ENCODE measurements around the gene PARN. TPM values are rescaled to one million over a fixed set of nuclear protein-coding genes. Genes with fewer than 3 reads are reported as not detected.
"Not testable (repeated sequence)": the region's sequence is repeated elsewhere in the genome, so short reads cannot be mapped to it uniquely, and the experiment has no call there.

The PARN gene
- total RNA-seq, 2 experiments from 2014 or later, result 41.4 to 43.0 TPM

DNA sequence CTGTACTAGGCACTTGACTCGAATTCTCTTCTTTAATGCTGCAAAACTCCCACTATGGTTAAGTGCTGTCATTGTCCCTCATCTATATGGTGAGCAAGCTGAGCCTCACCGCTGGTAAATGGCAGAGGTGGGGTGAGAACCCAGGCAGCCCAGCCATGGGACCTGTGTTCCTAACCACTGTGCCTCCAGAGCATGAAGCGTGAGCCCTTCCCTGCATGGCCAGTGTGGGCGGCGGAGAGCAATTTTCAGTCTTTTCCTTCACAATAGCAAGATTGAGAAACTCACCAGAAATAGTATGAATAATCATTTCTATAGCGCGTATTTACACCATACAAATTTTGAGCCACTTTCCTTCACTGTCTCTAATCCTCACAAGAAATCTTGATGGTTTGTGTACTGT, 11.9 kb upstream of the PARN start:
- DNase-seq, result no peak
- Mint-ChIP-seq H3K27me3 (no peaks in the 10 kb centered on the region), H3K4me1 (peaks cover 24% of the 10 kb centered on the region), H3K9me3 (no peaks in the 10 kb centered on the region), H3K4me3 (no peak overlapping the region), H3K27ac (no peak overlapping the region), H3K36me3 (ENCODE audit: low read depth) (peaks cover 40% of the 10 kb centered on the region)
- ChIA-PET CTCF (no interaction called here), POLR2A (interaction anchor here (0.8 to 1.5 kb wide), 2 partner anchors 8 to 10 kb away, joined by 3 to 5 read pairs; no protein-coding TSS in a partner anchor)

DNA sequence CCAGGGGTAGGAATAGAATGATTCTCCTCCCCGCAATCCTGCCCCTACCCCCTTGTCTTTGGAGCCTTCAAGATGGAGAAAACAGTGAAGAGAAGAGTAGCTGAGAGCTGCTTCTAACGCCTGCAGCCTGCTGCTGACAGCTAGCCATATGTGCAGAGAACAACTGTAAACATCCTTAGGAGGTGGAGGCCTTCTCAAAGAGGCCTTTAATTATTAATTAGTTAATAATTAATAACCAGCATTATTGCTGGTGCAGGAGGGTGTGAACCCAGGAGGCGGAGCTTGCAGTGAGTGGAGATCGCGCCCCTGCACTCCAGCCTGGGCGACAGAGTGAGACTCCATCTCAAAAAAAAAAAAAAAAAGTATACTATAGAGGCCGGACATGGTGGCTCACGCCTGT, 11.1 kb upstream of the PARN start:
- ChIA-PET CTCF (no interaction called here), POLR2A (interaction anchor here (0.8 kb wide), 1 partner anchor 9 kb away, joined by 3 read pairs; no protein-coding TSS in a partner anchor)
- peaks cover 30% of the 10 kb centered on the region for H3K4me1 Mint-ChIP-seq
- no peak overlapping the region for H3K4me3 Mint-ChIP-seq
- no peaks in the 10 kb centered on the region for H3K9me3 Mint-ChIP-seq
- H3K27me3 Mint-ChIP-seq, result no peaks in the 10 kb centered on the region
- H3K27ac Mint-ChIP-seq, result no peak overlapping the region
- H3K36me3 Mint-ChIP-seq (ENCODE audit: low read depth), result peaks cover 43% of the 10 kb centered on the region
- DNase-seq, result no peak

DNA sequence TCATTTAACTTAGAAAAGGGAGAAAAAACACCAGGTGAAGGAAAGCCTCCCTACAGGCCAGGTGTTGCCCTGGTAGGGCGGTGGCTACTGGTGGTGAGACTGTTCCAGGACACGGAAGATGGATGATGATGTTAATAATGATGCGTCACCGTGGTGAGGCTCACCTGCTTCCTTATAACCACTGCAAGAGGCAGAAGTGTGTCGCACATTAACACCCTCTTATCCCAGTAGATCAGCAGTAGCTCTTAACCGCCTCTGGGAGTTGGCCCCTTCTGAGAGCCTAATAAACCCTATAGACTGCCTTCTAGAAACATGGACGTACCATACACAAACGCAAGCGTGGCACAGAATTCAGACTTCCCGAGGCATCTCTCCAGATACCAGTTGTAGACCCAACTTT, 10.5 kb upstream of the PARN start:
- no peak for DNase-seq
- CTCF ChIA-PET, result no interaction called here
- Mint-ChIP-seq H3K36me3 (ENCODE audit: low read depth) (peaks cover 43% of the 10 kb centered on the region), H3K4me3 (no peak overlapping the region), H3K4me1 (peaks cover 34% of the 10 kb centered on the region), H3K27ac (no peak overlapping the region), H3K9me3 (no peaks in the 10 kb centered on the region), H3K27me3 (no peaks in the 10 kb centered on the region)
- POLR2A ChIA-PET, result no interaction called here

DNA sequence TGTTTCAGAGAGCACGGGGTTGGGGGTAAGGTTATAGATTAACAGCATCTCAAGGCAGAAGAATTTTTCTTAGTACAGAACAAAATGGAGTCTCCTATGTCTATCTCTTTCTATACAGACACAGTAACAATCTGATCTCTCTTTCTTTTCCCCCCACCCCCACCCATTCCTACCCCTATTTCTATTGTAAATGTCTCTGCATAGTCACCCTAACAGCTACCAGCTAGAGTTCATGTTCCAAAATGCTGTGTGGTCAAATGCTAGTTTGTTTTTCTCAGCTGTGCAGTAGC, 6.8 kb upstream of the PARN start:
- H3K9me3 Mint-ChIP-seq, H3K4me3 Mint-ChIP-seq, H3K27ac Mint-ChIP-seq, POLR2A ChIA-PET, H3K27me3 Mint-ChIP-seq, CTCF ChIA-PET, DNase-seq: not testable (repeated sequence)
- Mint-ChIP-seq H3K4me1 (peaks cover 58% of the 10 kb centered on the region), H3K36me3 (ENCODE audit: low read depth) (peaks cover 42% of the 10 kb centered on the region)

DNA sequence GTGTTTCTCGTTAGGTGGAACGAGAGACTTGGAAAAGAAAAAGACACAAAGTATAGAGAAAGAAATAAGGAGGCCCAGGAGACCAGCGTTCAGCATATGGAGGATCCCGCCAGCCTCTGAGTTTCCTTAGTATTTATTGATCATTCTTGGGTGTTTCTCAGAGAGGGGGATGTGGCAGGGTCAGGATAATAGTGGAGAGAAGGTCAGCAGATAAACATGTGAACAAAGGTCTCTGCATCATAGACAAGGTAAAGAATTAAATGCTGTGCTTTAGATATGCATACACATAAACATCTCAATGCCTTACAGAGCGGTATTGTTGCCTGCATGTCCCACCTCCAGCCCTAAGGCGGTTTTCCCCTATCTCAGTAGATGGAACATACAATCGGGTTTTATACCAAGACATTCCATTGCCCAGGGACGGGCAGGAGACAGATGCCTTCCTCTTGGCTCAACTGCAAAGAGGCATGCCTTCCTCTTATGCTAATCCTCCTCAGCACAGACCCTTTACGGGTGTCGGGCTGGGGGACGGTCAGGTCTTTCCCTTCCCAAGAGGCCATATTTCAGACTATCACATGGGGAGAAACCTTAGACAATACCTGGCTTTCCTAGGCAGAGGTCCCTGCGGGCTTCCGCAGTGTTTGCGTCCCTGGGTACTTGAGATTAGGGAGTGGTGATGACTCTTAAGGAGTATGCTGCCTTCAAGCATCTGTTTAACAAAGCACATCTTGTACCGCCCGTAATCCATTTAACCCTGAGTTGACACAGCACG, 6.3 kb upstream of the PARN start:
- H3K9me3 Mint-ChIP-seq, CTCF ChIA-PET, H3K27me3 Mint-ChIP-seq, H3K4me3 Mint-ChIP-seq, H3K27ac Mint-ChIP-seq, DNase-seq, POLR2A ChIA-PET: not testable (repeated sequence)
- peaks cover 64% of the 10 kb centered on the region for H3K4me1 Mint-ChIP-seq
- H3K36me3 Mint-ChIP-seq (ENCODE audit: low read depth), result peaks cover 42% of the 10 kb centered on the region

DNA sequence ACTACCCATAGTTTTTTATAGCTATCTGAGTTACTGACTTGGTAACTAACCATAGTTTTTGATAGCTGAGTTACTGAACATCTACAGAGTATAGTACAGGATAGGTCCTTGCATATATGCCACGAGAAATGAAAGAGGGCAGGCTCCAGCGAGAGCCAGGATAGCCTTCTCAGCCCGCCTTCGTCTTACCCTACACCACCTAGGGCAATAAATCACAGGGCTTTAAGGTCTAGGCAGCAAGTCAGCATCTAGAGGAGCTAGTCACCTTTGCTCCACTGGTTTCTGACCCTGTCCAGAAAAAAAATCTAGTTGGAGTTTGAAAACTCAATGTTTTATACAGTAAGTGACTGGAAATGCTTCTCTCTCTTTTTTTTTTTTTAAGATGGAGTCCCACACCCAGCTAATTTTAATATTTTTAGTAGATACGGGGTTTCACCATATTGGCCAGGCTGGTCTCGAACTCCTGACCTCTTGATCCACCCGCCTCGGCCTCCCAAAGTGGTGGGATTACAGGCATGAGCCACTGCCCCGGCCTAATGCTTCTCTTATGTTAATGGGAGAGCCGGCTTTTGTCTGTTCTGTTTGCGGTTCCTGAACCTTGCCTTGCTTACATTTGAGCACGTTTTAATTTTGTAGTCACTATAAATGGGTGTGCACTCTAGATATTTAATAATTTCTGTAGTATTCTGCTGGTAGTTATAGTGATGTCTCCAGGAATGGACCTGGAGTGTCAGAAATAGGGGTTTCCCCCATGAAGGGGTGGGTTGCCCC, 5.5 kb upstream of the PARN start:
- peaks cover 62% of the 10 kb centered on the region for H3K4me1 Mint-ChIP-seq
- H3K4me3 Mint-ChIP-seq, result no peak overlapping the region
- H3K9me3 Mint-ChIP-seq, result no peaks in the 10 kb centered on the region
- POLR2A ChIA-PET, result interaction anchor here (0.6 kb wide), 1 partner anchor 616 kb away, joined by 3 read pairs; no protein-coding TSS in a partner anchor
- no peak overlapping the region for H3K27ac Mint-ChIP-seq
- H3K27me3 Mint-ChIP-seq, result no peaks in the 10 kb centered on the region
- peaks cover 36% of the 10 kb centered on the region for H3K36me3 Mint-ChIP-seq (ENCODE audit: low read depth)
- no peak for DNase-seq
- CTCF ChIA-PET, result no interaction called here

DNA sequence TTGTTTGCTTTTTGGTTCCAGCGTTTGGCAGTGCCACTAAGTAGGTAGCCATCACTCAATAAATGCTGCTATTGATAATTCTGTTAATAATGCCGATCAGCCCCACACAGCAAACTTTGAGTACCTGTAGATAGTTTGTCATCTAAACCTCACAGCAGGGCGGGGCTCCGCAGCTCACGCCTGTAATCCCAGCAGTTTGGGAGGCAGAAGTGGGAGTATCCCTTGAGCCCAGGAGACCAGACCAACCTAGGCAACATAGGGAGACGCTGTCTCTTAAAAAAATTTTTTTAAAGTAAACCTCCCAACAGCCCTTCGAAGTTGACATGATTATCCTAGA, 4.3 kb upstream of the PARN start:
- H3K27me3 Mint-ChIP-seq, result no peaks in the 10 kb centered on the region
- no peak for DNase-seq
- H3K36me3 Mint-ChIP-seq (ENCODE audit: low read depth), result peaks cover 30% of the 10 kb centered on the region
- ChIA-PET CTCF (no interaction called here), POLR2A (interaction anchor here (0.8 to 2.6 kb wide), 6 partner anchors 8 to 715 kb away, joined by 3 to 12 read pairs (median 4); partner anchors contain the start of gene ERCC4)
- peaks cover 56% of the 10 kb centered on the region for H3K4me1 Mint-ChIP-seq
- peak overlapping the region; percentile 100 for H3K27ac Mint-ChIP-seq
- H3K4me3 Mint-ChIP-seq, result peak overlapping the region; percentile 100
- no peaks in the 10 kb centered on the region for H3K9me3 Mint-ChIP-seq

DNA sequence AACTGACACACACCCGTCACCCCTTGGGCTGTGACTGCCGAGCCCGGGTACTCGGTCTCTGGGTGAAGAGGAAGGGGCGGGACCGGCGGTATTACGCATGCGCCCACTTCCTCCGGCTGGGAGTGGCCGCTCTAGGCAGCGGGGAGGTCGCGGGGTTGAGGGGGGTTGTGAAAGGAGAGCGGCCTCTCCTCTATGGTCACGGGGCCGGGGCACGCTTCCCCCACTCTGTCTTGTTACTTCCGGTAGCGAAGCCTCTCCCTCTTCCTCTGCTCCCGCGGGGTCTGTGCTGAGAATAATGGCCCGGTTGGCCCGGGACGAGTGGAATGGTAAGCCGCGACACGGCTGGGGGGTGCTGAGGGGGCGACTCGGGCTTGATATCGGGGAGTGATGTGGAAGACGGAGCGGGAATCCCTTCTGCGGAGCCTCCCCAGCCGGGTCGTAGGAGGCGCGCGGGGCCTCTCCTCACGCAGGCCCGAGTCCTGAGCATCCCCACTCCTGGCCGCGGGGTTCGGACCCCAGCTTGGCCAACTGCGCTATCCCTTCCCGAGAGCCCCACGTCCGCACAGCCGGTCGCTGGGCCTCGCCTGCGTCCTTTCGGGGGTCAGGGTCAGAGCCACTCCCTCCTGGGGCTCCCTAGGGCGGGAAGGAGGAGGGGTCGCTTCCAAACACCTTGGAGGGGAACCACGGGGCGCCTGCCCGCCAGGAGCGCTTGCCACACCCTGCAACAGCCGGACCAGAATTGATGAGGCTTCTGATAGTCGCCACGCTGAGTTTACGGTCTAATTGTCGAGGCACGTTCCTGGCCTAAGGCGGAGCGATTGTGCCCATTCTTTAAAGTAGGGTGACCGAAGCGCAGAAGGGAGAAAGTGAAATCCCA, 2.9 kb upstream of the PARN start, which contains the start of gene BFAR:
TSS of gene BFAR (plus strand) at position 259 of the 877 bp plus-strand sequence. CDS start 11,396 bp downstream, outside the sequence.
- Mint-ChIP-seq H3K27ac (peak within 1 kb of the TSS; percentile 100), H3K4me1 (peaks cover 67% of the 10 kb centered on the region), H3K27me3 (no peaks in the 10 kb centered on the region), H3K4me3 (peak within 1 kb of the TSS; percentile 100), H3K9me3 (no peaks in the 10 kb centered on the region), H3K36me3 (ENCODE audit: low read depth) (peaks cover 34% of the 10 kb centered on the region)
- ChIA-PET CTCF (no interaction called here), POLR2A (interaction anchor here (0.6 to 2.6 kb wide), 9 partner anchors 9 to 347 kb away, joined by 3 to 12 read pairs (median 5); no protein-coding TSS in a partner anchor)
- DNase-seq, result peak; percentile 99

DNA sequence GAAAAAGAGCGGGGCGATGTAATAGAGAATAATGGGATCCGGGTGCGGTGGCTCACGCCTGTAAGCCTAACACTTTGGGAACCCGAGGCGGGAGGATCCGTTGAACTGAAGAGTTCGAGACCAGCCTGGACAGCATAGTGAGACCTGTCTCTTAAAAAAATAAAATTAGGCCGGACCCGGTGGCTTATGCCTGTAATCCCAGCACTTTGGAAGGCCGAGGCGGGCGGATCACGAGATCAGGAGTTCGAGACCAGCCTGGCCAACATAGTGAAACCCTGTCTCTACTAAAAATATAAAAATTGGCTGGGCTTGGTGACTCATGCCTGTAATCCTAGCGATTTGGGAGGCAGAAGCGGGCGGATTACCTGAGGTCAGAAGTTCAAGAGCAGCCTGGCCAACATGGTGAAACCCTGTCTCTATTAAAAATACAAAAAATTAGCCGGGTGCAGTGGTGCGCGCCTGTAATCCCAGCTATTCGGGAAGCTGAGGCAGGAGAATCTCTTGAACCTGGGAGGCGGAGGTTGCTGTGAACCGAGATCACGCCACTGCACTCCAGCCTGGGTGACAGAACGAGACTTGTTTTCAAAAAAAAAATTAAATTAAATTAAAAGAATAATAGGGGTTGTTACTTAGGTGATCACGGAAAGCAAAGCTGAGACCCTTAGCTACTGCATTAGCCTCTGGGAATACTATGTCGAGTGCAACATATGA, 715 bp upstream of the PARN start:
- POLR2A ChIA-PET, result interaction anchor here (1.0 to 1.9 kb wide), 4 partner anchors 10 to 959 kb away, joined by 3 to 9 read pairs (median 4); partner anchors contain the start of gene RRN3
- CTCF ChIA-PET, result interaction anchor here (1.0 kb wide), 1 partner anchor 711 kb away, joined by 4 read pairs; the partner anchor contains the start of gene ERCC4
- Mint-ChIP-seq H3K4me3 (peak overlapping the region; percentile 100), H3K36me3 (ENCODE audit: low read depth) (peaks cover 41% of the 10 kb centered on the region), H3K4me1 (peaks cover 61% of the 10 kb centered on the region), H3K27ac (peak overlapping the region; percentile 100)
- not testable (repeated sequence) for H3K27me3 Mint-ChIP-seq, H3K9me3 Mint-ChIP-seq
- DNase-seq, result peak; percentile 16

DNA sequence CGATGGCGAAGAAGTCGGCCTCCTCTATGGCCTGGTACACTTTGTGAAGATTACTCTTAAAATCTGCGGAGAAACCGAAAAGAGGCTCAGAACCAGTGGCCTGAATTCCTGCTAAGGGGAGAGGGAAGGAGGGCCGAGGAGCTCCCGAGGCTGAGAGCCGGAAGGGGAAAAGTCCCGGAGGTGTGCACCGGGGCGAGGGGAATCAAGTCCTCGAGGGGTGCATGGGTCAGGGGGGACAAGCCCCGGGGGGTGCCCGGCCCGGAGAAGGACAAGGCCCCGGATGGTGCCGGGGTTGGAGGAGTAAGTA, 495 bp downstream of the PARN start:
- CTCF ChIA-PET, result no interaction called here
- Mint-ChIP-seq H3K27me3 (no peaks in the 10 kb centered on the region), H3K27ac (peak overlapping the region; percentile 98), H3K4me1 (peaks cover 52% of the 10 kb centered on the region), H3K36me3 (ENCODE audit: low read depth) (peaks cover 47% of the 10 kb centered on the region), H3K4me3 (peak overlapping the region; percentile 91), H3K9me3 (no peaks in the 10 kb centered on the region)
- POLR2A ChIA-PET, result interaction anchor here (0.8 to 1.9 kb wide), 5 partner anchors 9 to 344 kb away, joined by 3 to 9 read pairs (median 3); no protein-coding TSS in a partner anchor
- DNase-seq, result no peak

DNA sequence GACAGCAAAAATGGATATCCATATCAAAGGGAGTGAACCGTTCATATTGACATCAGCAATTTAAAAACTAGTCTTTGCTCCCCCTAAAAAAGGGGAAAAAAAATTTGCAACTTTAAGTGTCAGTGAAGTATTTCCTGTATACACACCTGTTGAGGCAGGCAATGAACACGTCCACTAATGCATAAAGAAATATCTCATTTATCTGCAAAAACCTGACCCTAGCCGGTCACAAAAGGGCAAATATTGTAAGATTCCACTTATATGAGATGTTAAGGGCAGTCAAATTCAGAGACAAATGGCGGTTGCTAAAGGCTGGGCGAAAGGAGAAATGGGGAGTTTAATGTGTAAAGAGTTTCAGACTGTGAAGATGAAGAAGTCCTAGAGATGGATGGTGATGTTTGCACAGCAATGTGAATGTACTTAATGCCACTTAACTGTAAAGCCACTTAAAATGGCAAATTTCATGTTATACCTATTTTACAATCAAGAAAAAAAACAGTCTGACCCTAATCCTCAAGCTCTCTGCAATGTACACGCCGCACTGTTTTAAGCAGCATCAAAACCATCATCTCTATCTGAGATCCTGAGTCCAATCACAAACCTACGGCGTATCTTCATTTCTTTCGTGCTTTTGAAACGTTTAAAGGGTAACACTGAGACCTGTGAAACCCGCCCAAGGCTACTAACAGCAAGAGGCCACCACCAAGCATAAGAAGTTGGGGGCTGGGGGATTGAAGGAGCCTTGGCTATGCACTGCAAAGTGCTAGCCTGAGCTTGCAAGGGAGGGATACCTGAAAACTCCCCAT, 1.1 kb downstream of the PARN start:
- peak overlapping the region; percentile 91 for H3K4me3 Mint-ChIP-seq
- no peaks in the 10 kb centered on the region for H3K9me3 Mint-ChIP-seq
- H3K27ac Mint-ChIP-seq, result peak overlapping the region; percentile 98
- DNase-seq, result no peak
- ChIA-PET POLR2A (interaction anchor here (0.8 to 1.9 kb wide), 5 partner anchors 8 to 343 kb away, joined by 3 to 9 read pairs (median 3); no protein-coding TSS in a partner anchor), CTCF (no interaction called here)
- H3K27me3 Mint-ChIP-seq, result no peaks in the 10 kb centered on the region
- peaks cover 47% of the 10 kb centered on the region for H3K36me3 Mint-ChIP-seq (ENCODE audit: low read depth)
- peaks cover 46% of the 10 kb centered on the region for H3K4me1 Mint-ChIP-seq

DNA sequence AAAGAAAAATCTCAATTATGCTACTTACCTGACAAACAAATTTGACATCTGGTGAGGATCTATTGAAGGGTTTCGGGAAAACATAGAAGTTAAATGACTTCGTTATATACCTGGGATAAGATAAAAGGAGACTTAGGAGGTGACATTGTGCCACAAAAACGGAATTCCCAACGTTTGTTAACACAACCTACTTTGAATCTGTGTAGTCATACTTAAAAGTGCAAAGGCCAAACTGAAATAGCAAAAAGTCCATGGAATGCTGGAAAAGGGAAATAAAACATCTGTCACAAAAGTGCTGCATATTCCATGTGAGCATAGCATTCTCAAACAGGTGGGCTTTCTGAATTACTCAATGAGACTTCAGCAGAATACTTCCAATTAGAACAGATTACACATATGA, 3.0 kb downstream of the PARN start:
- Mint-ChIP-seq H3K27ac (no peak overlapping the region), H3K4me1 (peaks cover 39% of the 10 kb centered on the region), H3K36me3 (ENCODE audit: low read depth) (peaks cover 53% of the 10 kb centered on the region), H3K27me3 (no peaks in the 10 kb centered on the region), H3K4me3 (no peak overlapping the region), H3K9me3 (no peaks in the 10 kb centered on the region)
- DNase-seq, result no peak
- ChIA-PET POLR2A (no interaction called here), CTCF (no interaction called here)

All from activated CD4-positive, alpha-beta memory T cell treated with anti-CD3 and anti-CD28 coated beads, Interleukin-2, amount 10 ng/mL, durations not matched to agents 7 days and 5 days (primary cell).